ENCODE results near the gene PROK1. TPM values are rescaled to one million over a fixed set of nuclear protein-coding genes. Genes with fewer than 3 reads are reported as not detected.
"Not testable (repeated sequence)": the region's sequence is repeated elsewhere in the genome, so short reads cannot be mapped to it uniquely, and the experiment has no call there.

Gene PROK1
- total RNA-seq, 1 donor from 2014 or later = not detected

- H3K27me3 ChIP-seq (ENCODE audit: control insufficient read depth, insufficient read depth, low read length) = peaks cover 10% of the 10 kb centered on the region
- TF ChIP-seq, protein P1, sequence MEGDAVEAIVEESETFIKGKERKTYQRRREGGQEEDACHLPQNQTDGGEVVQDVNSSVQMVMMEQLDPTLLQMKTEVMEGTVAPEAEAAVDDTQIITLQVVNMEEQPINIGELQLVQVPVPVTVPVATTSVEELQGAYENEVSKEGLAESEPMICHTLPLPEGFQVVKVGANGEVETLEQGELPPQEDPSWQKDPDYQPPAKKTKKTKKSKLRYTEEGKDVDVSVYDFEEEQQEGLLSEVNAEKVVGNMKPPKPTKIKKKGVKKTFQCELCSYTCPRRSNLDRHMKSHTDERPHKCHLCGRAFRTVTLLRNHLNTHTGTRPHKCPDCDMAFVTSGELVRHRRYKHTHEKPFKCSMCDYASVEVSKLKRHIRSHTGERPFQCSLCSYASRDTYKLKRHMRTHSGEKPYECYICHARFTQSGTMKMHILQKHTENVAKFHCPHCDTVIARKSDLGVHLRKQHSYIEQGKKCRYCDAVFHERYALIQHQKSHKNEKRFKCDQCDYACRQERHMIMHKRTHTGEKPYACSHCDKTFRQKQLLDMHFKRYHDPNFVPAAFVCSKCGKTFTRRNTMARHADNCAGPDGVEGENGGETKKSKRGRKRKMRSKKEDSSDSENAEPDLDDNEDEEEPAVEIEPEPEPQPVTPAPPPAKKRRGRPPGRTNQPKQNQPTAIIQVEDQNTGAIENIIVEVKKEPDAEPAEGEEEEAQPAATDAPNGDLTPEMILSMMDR (IDR thresholded peaks at IDR 0.05; ENCODE audit: insufficient read depth, low read length, severe bottlenecking) = no peak
- H3K4me3 ChIP-seq (ENCODE audit: low read depth, low read length) = no peak overlapping the region
- DNase-seq (ENCODE audit: low read depth) (no peak), FAIRE-seq (no peak)
- no peaks in the 10 kb centered on the region for H3K36me3 ChIP-seq (ENCODE audit: control insufficient read depth, insufficient read depth, low read length)
Observed at GRCh38 chr1:110430366-110430765, 20.6 kb upstream of the PROK1 start.

- Histone ChIP-seq H3K4me3 (ENCODE audit: low read depth, low read length) (no peak overlapping the region), H3K36me3 (ENCODE audit: control insufficient read depth, insufficient read depth, low read length) (no peaks in the 10 kb centered on the region), H3K27me3 (ENCODE audit: control insufficient read depth, insufficient read depth, low read length) (peaks cover 10% of the 10 kb centered on the region)
- TF ChIP-seq, protein P1 (IDR thresholded peaks at IDR 0.05; ENCODE audit: insufficient read depth, low read length, severe bottlenecking) = no peak
- DNase-seq (ENCODE audit: low read depth) = no peak
- FAIRE-seq = no peak
Observed at GRCh38 chr1:110430901-110431300, 20.0 kb upstream of the PROK1 start.

DNA sequence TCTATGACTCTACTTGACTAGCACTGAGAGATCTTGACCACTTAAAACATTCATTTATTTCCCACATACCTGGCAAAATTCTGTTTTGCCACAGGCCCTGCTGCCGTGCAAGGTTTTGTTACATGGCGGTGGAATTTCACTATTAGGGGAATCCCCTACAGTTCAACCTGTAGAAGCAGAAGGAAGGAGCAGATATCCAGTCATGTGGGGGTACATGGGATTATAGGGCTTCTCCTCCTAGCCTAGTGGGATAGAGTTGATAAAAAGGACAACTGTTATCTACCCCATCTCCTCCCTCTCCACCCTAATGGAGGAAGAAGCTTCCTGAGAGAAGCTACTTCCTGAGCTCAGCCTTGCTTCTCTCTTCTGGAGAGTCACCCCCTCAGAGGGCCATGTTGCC, 17.7 kb upstream of the PROK1 start:
- no peaks in the 10 kb centered on the region for H3K36me3 ChIP-seq (ENCODE audit: control insufficient read depth, insufficient read depth, low read length)
- TF ChIP-seq, protein P1 (IDR thresholded peaks at IDR 0.05; ENCODE audit: insufficient read depth, low read length, severe bottlenecking) = no peak
- DNase-seq (ENCODE audit: low read depth) (no peak), FAIRE-seq (no peak)
- no peak overlapping the region for H3K4me3 ChIP-seq (ENCODE audit: low read depth, low read length)
- peaks cover 10% of the 10 kb centered on the region for H3K27me3 ChIP-seq (ENCODE audit: control insufficient read depth, insufficient read depth, low read length)

- DNase-seq (ENCODE audit: low read depth) = peak; percentile 73
- no peaks in the 10 kb centered on the region for H3K36me3 ChIP-seq (ENCODE audit: control insufficient read depth, insufficient read depth, low read length)
- peaks cover 10% of the 10 kb centered on the region for H3K27me3 ChIP-seq (ENCODE audit: control insufficient read depth, insufficient read depth, low read length)
- H3K4me3 ChIP-seq (ENCODE audit: low read depth, low read length) = no peak overlapping the region
- no peak for FAIRE-seq
- TF ChIP-seq, protein P1 (IDR thresholded peaks at IDR 0.05; ENCODE audit: insufficient read depth, low read length, severe bottlenecking) = peak; percentile 58
Observed at GRCh38 chr1:110433803-110434202, 17.1 kb upstream of the PROK1 start.

DNA sequence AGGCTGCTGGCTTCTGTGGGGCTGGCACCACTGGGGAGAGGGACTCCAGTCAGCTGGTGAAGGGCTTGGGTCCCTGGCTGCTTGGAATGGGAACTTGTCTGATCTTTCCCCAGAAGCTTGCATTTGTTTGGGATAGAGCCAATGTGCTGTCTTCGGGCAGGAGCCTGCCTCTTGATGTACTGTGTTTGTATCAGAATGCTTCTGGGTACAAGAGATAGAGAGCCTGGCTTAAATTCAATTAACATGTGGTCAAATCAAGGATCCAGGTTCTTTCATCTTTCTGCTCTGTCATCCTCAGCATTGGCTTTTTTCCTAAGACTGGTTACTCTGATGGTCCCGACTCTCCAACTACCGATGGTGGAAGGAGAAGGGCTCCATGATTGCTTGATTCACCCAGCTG, 16.0 kb upstream of the PROK1 start:
- peaks cover 9% of the 10 kb centered on the region for H3K27me3 ChIP-seq (ENCODE audit: control insufficient read depth, insufficient read depth, low read length)
- no peak overlapping the region for H3K4me3 ChIP-seq (ENCODE audit: low read depth, low read length)
- DNase-seq (ENCODE audit: low read depth) (no peak), FAIRE-seq (no peak)
- TF ChIP-seq, protein P1 (IDR thresholded peaks at IDR 0.05; ENCODE audit: insufficient read depth, low read length, severe bottlenecking) = no peak
- no peaks in the 10 kb centered on the region for H3K36me3 ChIP-seq (ENCODE audit: control insufficient read depth, insufficient read depth, low read length)

GRCh38 chr1:110436635-110437034, 14.3 kb upstream of the PROK1 start:
- TF ChIP-seq, protein P1 (IDR thresholded peaks at IDR 0.05; ENCODE audit: insufficient read depth, low read length, severe bottlenecking) = no peak
- FAIRE-seq = no peak
- DNase-seq (ENCODE audit: low read depth) = no peak
- H3K36me3 ChIP-seq (ENCODE audit: control insufficient read depth, insufficient read depth, low read length) = no peaks in the 10 kb centered on the region
- peaks cover 2% of the 10 kb centered on the region for H3K27me3 ChIP-seq (ENCODE audit: control insufficient read depth, insufficient read depth, low read length)
- H3K4me3 ChIP-seq (ENCODE audit: low read depth, low read length) = no peak overlapping the region

DNA sequence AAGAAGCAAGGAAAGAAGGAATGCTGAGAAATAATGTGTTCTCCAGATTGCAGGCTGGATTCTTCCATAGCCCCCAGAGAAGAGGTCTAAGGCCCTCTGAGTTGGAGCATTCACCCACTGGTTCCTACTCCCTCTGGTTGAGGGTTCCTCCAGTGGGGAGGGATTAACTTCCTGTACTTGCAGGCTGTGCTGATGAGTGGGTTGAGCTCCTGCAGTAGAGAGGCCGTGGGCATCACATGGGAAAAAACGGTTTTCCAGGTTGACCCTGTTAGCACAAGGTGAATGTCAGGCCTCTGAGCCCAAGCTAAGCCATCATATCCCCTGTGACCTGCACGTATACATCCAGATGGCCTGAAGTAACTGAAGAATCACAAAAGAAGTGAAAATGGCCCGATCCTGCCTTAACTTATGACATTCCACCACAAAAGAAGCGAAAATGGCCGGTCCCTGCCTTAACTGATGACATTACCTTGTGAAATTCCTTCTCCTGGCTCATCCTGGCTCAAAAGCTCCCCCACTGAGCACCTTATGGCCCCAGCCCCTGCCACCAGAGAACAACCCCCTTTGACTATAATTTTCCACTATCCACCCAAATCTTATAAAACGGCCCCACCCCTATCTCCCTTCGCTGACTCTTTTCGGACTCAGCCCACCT, 13.2 kb upstream of the PROK1 start:
- not testable (repeated sequence) for DNase-seq (ENCODE audit: low read depth); H3K36me3 ChIP-seq (ENCODE audit: control insufficient read depth, insufficient read depth, low read length); FAIRE-seq; H3K4me3 ChIP-seq (ENCODE audit: low read depth, low read length); H3K27me3 ChIP-seq (ENCODE audit: control insufficient read depth, insufficient read depth, low read length)

Data from bronchial epithelial cell (primary cell).